Activated naive CD4-positive, alpha-beta T cell treated with anti-CD3 and anti-CD28 coated beads for 36 hours (primary cell): ENCODE data around the gene TMEM208. TPM values are rescaled to one million over a fixed set of nuclear protein-coding genes. Genes with fewer than 3 reads are reported as not detected.
A peak's percentile ranks its signal among the peaks of the same experiment; 100 is the strongest.

Source experiments
- CTCF ChIA-PET: fragments of 350-600 bp; sonication (Branson Sonifier 250); formaldehyde crosslinking; loops from one replicate; lab custom pipeline; 2021; ENCODE audit warnings: antibody characterized with exemption; lab: Charles Lee
- DNase-seq: peaks from one replicate; pipeline ENCODE4 v3.0.0-alpha.2; 2020
- H3K27ac Mint-ChIP-seq: one replicate; pipeline ENCODE4 v1.8.0; 2021; ENCODE audit warnings: mild to moderate bottlenecking, mixed read lengths
- H3K27me3 Mint-ChIP-seq: one replicate; pipeline ENCODE4 v1.8.0; 2021; ENCODE audit warnings: low read depth, mixed read lengths
- H3K36me3 Mint-ChIP-seq: one replicate; pipeline ENCODE4 v1.8.0; 2021; ENCODE audit warnings: low read depth, mixed read lengths
- H3K4me1 Mint-ChIP-seq: one replicate; pipeline ENCODE4 v1.8.0; 2021; ENCODE audit warnings: low read depth, mixed read lengths
- H3K4me3 Mint-ChIP-seq: one replicate; pipeline ENCODE4 v1.8.0; 2021; ENCODE audit warnings: mild to moderate bottlenecking, moderate library complexity, mixed read lengths
- H3K9me3 Mint-ChIP-seq: one replicate; pipeline ENCODE4 v1.8.0; 2021; ENCODE audit warnings: mixed read lengths
- intact Hi-C: fragments of 100-400 bp; cut with micrococcal nuclease; formaldehyde crosslinking; loops from one replicate; pipeline ENCODE4 v1.15.1; 2023
- total RNA-seq, 2 experiments: library from RNA; stranded (reverse); gene quantifications; one replicate each; pipeline ENCODE4 v1.2.3, GENCODE V29; 2021

The TMEM208 gene
- total RNA-seq, 2 experiments from 2014 or later, result 24.6 to 29.4 TPM

DNA sequence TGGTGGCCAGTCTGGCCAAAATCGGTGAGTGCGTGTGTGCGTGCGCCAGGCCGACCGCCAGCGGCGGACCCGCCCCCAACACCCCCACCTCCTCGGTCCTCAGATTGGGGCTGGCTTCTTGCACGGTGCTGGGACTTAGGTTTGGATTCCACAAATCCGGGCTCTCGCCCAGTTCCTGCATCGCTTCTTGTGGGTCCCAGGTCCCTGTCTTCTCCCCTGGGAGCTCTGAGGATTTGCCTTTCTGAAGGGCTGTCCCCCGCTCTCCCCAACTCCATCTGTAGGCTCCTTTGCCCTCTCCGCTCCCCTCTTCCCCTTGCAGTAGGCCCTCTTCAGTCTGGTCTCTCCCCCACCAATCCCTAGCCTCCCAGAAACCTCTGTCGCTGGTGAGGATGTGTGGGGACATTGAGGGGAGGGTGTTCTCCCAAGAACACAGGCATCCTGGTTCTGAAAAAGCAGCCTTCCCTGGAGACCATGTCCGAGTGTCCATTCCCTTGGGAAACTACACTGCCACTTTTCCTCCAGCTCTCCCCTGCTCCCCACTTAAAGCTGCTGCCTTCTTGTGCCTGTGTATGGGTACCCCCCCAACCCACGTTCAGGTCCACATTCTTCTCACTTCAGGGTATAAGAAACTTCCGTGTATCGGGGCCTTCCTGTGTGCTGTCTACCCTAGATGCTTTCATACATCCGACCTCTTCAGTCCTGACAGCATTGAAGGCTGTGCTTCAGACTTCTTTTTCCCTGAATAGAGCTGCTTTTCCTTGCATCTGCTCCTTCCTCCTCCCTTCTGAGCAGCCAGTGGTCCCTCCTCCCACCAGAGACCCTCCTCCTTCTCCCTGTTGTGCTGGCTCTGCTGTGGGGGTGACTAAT lies 22.5 kb downstream of the TMEM208 start:
- no peak overlapping the region for H3K27ac Mint-ChIP-seq
- CTCF ChIA-PET, result interaction anchor here (0.6 to 1.6 kb wide), 6 partner anchors 11 to 265 kb away, joined by 3 to 4 read pairs (median 3); no protein-coding TSS in a partner anchor
- H3K4me3 Mint-ChIP-seq, result peak overlapping the region; percentile 71
- intact Hi-C loops, result loop anchor here (5.0 to 10.0 kb wide), 3 partner anchors 313 to 835 kb away; partner anchors contain the start of genes CTCF, NFATC3 and THAP11
- peaks cover 8% of the 10 kb centered on the region for H3K27me3 Mint-ChIP-seq
- H3K4me1 Mint-ChIP-seq, result peaks cover 36% of the 10 kb centered on the region
- DNase-seq, result no peak
- no peaks in the 10 kb centered on the region for H3K9me3 Mint-ChIP-seq
- H3K36me3 Mint-ChIP-seq, result no peaks in the 10 kb centered on the region

DNA sequence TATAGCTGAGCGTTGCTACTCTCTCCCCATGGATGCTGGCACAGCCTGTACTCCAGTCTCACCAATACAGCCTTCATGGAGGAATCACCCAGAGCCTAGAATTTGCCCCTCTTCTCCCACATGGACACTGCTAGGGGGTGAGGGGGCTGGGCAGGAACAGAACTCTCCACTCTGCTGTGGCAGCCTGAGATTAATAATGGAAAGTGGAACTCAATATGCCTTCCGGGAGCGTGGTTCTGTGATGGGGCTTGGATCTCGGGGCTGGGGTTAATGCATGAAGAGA lies 23.1 kb downstream of the TMEM208 start:
- Mint-ChIP-seq H3K27me3 (peaks cover 8% of the 10 kb centered on the region), H3K4me1 (peaks cover 30% of the 10 kb centered on the region), H3K4me3 (peak overlapping the region; percentile 71), H3K27ac (no peak overlapping the region), H3K9me3 (no peaks in the 10 kb centered on the region), H3K36me3 (no peaks in the 10 kb centered on the region)
- intact Hi-C loops, result no loop called here
- CTCF ChIA-PET, result interaction anchor here (0.6 to 1.1 kb wide), 2 partner anchors 10 to 270 kb away, joined by 4 read pairs; no protein-coding TSS in a partner anchor
- no peak for DNase-seq

DNA sequence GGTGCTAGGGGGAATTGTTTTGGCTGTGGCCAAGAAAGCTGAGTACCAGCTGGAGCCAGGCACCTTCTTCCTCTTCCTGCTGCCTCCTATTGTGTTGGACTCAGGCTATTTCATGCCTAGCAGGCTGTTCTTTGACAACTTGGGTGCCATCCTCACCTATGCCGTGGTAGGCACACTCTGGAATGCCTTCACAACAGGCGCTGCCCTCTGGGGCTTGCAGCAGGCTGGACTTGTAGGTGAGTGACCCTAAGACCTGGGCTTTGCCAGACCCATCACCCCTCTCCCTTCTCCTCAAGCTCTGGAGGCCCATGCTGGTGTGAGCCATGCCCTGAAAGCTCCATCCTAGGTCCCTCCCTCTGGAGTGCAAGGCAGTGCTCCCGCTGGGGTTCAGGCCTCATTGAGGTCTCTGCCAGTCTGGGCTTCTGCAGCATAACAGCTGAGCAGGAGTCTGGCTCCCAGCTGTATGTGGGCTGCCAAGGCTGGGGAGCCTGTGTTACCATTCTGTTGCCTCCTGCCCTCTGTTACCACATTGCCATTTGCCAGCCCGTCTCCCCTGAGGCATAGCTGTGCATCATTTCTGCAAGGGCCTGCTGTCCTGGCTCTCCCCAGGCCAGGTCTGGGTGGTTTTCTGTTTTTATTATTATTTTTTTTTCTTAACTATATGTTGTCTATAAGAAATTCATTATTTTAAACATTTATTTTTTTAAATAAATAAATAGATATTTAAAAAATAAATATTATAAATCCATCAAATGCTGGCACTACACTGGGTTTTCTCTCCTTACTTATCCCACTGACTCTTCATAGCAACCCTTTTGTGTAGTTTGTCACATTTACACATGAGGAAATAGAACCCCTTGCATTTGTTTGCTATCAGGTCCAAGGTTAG lies 25.9 kb downstream of the TMEM208 start:
- no peak for DNase-seq
- Mint-ChIP-seq H3K4me3 (no peak overlapping the region), H3K4me1 (peaks cover 17% of the 10 kb centered on the region), H3K27ac (no peak overlapping the region), H3K9me3 (no peaks in the 10 kb centered on the region), H3K36me3 (peaks cover 4% of the 10 kb centered on the region), H3K27me3 (peaks cover 12% of the 10 kb centered on the region)
- CTCF ChIA-PET, result interaction anchor here (0.7 kb wide), 1 partner anchor 59 kb away, joined by 3 read pairs; no protein-coding TSS in a partner anchor
- intact Hi-C loops, result no loop called here

DNA sequence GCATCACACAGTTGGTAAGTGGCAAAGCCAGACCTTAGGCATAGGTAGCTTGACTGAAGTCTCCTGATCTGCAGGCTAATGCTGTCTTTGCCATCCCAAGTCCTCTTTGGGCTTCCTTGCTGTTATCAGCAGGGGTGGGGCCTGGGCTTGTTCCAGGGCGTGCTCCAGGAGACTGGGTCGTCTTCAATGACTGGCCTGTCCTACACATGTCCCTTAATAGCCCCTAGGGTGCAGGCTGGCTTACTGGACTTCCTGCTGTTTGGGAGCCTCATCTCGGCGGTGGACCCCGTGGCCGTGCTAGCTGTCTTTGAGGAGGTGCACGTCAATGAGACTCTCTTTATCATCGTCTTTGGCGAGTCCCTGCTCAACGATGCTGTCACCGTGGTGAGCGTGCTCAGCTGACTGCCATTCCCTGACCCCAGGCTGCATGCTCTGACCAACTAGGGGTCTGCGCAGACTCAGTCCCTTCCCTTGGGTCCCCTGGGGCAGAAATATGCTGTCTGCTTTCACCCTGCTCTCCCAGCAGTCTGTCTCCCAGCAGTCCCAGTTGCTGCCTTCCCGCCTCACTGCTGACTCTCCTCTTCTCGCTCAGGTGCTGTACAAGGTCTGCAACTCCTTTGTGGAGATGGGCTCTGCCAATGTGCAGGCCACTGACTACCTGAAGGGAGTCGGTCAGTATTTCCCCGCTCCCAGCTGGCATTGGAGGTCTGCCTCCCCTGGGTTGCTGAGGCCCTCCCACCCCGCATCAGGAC lies 28.0 kb downstream of the TMEM208 start:
- peaks cover 7% of the 10 kb centered on the region for H3K36me3 Mint-ChIP-seq
- CTCF ChIA-PET, result interaction anchor here (0.5 kb wide), 1 partner anchor 386 kb away, joined by 4 read pairs; no protein-coding TSS in a partner anchor
- peaks cover 12% of the 10 kb centered on the region for H3K27me3 Mint-ChIP-seq
- no peak for DNase-seq
- intact Hi-C loops, result no loop called here
- H3K27ac Mint-ChIP-seq, result no peak overlapping the region
- no peak overlapping the region for H3K4me3 Mint-ChIP-seq
- H3K9me3 Mint-ChIP-seq, result no peaks in the 10 kb centered on the region
- peaks cover 4% of the 10 kb centered on the region for H3K4me1 Mint-ChIP-seq

DNA sequence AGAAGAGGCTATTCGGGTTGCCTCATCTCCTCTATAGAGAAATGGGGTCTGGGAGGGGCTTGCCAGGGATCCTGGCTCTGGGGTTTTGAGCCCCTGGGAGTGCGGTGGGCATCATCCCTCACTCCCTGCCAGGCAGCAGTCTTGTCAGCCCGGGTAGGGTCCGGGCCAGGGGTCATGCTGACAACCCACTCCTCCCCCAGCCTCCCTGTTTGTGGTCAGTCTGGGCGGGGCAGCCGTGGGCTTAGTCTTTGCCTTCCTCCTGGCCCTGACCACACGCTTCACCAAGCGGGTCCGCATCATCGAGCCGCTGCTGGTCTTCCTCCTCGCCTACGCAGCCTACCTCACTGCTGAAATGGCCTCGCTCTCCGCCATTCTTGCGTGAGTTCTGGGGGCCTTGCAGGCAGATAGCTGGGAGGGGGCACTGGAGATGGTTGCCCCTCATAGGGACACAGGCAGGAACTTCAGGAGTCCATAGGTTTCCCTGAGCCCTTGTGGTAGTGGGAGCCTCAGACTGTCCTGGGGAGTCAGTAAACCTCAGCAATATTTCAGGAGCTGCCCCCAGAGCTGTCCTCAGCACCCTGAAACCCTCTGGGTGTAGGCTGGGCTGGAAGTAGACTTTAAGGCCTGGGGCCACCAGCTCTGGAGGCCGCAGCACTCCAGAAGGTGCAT lies 28.8 kb downstream of the TMEM208 start:
- DNase-seq, result no peak
- H3K9me3 Mint-ChIP-seq, result no peaks in the 10 kb centered on the region
- H3K27ac Mint-ChIP-seq, result no peak overlapping the region
- no peaks in the 10 kb centered on the region for H3K4me1 Mint-ChIP-seq
- peaks cover 7% of the 10 kb centered on the region for H3K36me3 Mint-ChIP-seq
- intact Hi-C loops, result no loop called here
- CTCF ChIA-PET, result no interaction called here
- H3K4me3 Mint-ChIP-seq, result no peak overlapping the region
- H3K27me3 Mint-ChIP-seq, result peaks cover 11% of the 10 kb centered on the region

DNA sequence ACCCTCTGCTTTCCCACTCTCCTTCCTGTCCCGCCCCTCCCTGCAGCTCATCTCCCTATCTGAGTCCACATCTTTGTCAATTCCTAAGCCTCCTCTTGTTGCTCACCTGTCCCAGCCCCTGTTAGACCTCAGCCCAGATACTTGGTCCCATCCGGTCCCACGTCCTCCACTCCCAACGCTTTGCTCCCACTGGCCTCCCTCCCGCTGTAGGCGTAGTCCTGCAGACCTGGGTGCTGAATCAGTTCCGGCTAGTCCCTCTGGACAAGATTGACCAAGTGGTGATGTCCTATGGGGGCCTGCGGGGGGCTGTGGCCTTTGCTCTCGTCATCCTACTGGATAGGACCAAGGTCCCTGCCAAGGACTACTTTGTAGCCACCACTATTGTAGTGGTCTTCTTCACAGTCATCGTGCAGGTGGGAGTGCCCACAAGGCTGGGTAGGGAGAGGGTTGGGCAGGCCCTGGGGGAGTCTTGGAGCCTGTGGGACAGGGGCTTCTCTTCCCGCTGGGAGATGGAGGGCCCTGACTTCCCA lies 29.8 kb downstream of the TMEM208 start:
- intact Hi-C loops, result no loop called here
- no peak for DNase-seq
- no peaks in the 10 kb centered on the region for H3K9me3 Mint-ChIP-seq
- peaks cover 13% of the 10 kb centered on the region for H3K27me3 Mint-ChIP-seq
- CTCF ChIA-PET, result no interaction called here
- no peaks in the 10 kb centered on the region for H3K4me1 Mint-ChIP-seq
- peaks cover 7% of the 10 kb centered on the region for H3K36me3 Mint-ChIP-seq
- no peak overlapping the region for H3K27ac Mint-ChIP-seq
- H3K4me3 Mint-ChIP-seq, result no peak overlapping the region

DNA sequence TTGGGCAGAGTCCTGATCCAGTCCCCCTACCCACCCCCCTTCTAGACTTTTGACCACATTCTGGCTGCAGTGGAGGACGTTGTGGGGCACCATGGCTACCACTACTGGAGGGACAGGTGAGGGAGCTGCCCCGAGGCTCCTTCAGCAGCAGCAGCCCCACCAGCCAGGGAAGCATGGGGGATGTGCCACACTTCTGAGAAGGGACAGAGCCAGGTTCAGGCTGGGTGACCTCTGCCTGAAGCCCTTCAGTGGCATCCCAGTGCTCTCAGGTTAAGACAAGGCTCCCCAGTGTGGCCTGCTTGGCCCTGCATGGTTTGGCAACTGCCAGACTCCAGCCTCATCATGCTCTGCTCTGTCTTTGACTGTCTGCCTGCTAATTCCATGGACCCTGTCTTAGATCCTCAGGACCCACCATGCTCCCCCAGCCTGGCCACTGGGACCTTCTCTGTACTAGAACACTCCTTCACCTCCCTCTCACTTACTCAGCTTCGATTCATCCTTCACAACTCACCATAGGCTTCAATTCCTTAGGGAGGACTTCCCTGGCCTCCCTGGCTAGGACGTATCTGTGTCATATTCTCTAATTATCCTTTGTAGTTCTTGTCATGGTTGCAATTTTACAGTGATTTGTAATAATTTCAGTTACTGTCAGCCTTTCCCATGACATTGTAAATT lies 30.7 kb downstream of the TMEM208 start:
- intact Hi-C loops, result no loop called here
- H3K27ac Mint-ChIP-seq, result no peak overlapping the region
- no peak for DNase-seq
- peaks cover 21% of the 10 kb centered on the region for H3K27me3 Mint-ChIP-seq
- CTCF ChIA-PET, result interaction anchor here (0.6 to 1.3 kb wide), 2 partner anchors 87 to 113 kb away, joined by 3 to 4 read pairs; no protein-coding TSS in a partner anchor
- H3K4me3 Mint-ChIP-seq, result no peak overlapping the region
- H3K4me1 Mint-ChIP-seq, result no peaks in the 10 kb centered on the region
- H3K9me3 Mint-ChIP-seq, result no peaks in the 10 kb centered on the region
- H3K36me3 Mint-ChIP-seq, result peaks cover 7% of the 10 kb centered on the region

DNA sequence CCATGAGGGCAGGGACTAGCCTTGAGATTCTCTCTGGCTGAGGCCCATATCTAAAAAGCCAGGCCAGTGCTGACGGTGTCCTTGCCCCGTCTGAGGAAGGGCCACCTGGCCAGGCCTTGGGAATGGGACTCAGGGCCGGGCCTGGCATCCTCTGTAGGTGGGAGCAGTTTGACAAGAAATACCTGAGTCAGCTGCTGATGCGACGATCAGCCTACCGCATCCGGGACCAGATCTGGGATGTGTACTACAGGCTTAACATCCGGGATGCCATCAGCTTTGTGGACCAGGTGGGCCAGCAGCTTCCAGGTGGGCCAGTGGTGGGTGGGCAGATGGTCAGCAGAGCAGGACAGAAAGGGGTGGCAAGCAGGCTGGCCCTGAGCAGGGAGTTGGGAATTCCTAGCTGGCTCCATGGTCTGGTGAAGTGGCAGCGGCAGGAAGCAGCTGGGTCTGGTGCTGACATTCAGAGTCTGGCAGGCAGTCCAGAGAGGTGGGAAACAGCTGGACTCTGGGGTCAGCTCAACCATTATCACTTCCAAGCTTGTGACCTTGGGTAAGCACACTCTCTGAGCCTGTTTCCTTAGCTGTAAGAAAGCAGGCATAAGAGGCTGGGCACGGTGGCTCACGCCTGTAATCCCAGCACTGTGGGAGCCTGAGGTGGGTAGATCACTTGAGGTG lies 31.4 kb downstream of the TMEM208 start:
- Mint-ChIP-seq H3K27ac (no peak overlapping the region), H3K36me3 (peaks cover 7% of the 10 kb centered on the region), H3K4me1 (no peaks in the 10 kb centered on the region), H3K27me3 (peaks cover 21% of the 10 kb centered on the region), H3K4me3 (no peak overlapping the region), H3K9me3 (no peaks in the 10 kb centered on the region)
- CTCF ChIA-PET, result interaction anchor here (1.3 kb wide), 1 partner anchor 87 kb away, joined by 3 read pairs; no protein-coding TSS in a partner anchor
- DNase-seq, result no peak
- intact Hi-C loops, result no loop called here

DNA sequence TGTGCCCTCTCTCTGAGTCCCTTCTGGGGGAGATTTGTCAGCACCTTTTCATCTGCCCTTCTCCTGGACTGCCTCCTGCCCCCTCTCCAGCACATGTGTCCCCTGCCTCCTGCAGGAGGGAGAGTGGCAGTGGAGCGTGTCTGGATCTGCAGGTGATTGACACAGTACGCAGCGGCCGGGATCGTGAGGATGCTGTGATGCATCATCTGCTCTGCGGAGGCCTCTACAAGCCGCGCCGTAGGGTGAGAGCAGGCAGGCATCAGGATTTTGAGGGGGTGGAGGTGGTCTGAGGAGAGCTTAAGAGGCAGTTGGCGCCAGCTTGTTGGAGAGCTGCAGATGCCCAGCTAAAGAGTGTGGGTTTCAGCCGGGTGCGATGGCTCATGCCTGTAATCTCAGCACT lies 32.8 kb downstream of the TMEM208 start:
- Mint-ChIP-seq H3K36me3 (peaks cover 7% of the 10 kb centered on the region), H3K27me3 (peaks cover 25% of the 10 kb centered on the region), H3K9me3 (no peaks in the 10 kb centered on the region), H3K4me3 (no peak overlapping the region), H3K27ac (no peak overlapping the region), H3K4me1 (no peaks in the 10 kb centered on the region)
- DNase-seq, result no peak
- intact Hi-C loops, result loop anchor here (1.0 kb wide), 2 partner anchors 19 to 140 kb away; no protein-coding TSS in a partner anchor
- CTCF ChIA-PET, result interaction anchor here (0.7 to 1.9 kb wide), 13 partner anchors 10 to 191 kb away, joined by 3 to 13 read pairs (median 4); partner anchors contain the start of gene ZDHHC1

DNA sequence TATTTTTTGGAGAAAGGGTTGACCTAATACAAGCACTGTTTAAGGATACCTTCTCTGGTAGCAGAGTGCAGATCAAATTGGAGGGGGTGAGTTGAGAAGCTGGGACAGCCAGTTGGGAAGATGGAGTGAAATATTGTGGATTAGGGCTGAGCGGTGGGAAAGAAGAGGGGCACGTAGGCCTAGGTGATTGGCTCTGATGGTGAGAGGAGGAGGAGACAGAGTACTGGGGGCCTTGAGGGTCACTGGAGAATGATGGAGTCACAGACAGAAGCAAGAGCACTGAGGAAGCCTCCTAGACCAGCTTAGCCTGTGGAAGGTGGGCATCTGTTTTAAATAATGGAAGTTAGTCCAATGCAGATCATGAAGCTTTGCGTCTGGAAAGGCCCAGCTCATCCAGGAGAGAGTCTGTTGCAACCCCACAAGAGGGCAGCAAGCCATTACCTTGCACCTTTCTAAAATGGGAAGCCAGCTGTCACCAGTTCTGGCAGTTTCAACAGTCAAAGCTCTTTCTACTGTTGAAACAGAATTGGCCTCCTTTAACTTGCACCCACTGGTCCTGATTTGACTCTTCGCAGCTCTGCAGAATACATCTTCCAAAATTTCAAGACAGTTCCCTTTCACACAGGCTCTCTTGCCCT lies 33.6 kb downstream of the TMEM208 start:
- intact Hi-C loops, result loop anchor here (1.0 kb wide), 2 partner anchors 18 to 139 kb away; no protein-coding TSS in a partner anchor
- peaks cover 7% of the 10 kb centered on the region for H3K36me3 Mint-ChIP-seq
- H3K4me1 Mint-ChIP-seq, result no peaks in the 10 kb centered on the region
- CTCF ChIA-PET, result interaction anchor here (0.6 to 1.9 kb wide), 28 partner anchors 11 to 206 kb away, joined by 3 to 13 read pairs (median 3); partner anchors contain the start of genes KCTD19, LRRC36, SLC9A5 and ZDHHC1
- no peak overlapping the region for H3K27ac Mint-ChIP-seq
- H3K27me3 Mint-ChIP-seq, result peaks cover 26% of the 10 kb centered on the region
- H3K4me3 Mint-ChIP-seq, result no peak overlapping the region
- peak; percentile 51 for DNase-seq
- no peaks in the 10 kb centered on the region for H3K9me3 Mint-ChIP-seq
